ENCODE measurements around the gene UBE2J1.

DNA sequence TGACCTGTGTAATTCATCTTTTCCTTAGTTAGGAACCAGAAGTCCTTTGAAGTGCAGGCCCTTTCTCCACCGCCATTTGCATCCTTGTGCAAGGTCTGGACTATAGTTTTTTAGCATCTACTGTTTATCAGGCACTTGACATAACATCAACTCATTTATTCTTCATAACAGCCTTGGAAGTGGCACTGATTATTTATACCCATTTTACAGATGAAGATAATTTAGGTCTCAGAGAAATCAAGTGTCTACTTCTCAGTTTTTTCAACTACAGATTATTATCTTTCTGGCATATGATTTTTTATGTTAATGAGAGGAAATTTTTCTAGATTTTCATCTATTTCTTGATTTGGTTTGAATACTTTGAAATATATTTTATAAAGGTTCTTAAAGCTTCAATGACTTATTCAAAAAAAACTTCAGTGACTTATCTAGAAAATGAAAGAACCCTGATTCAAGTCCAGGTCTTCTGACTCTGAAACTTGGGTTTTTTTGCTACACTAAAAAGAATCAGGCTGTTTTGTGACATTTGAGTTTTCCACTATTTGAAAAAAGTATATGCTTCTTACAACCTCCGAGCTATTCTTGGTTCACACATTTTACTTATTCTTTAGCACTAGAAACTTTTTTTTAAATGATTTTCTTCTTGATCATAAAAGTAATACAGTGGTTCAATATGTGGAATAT lies 3.1 kb upstream of the UBE2J1 start:
- no peak for TF ChIP-seq EZH2 (optimal IDR thresholded peaks at IDR 0.05; ENCODE audit: low read depth, low read length)
- no peak for TF ChIP-seq CTCF (IDR thresholded peaks at IDR 0.05; ENCODE audit: low read length)
- no peak for TF ChIP-seq EZH2phosphoT487 (IDR thresholded peaks at IDR 0.05; ENCODE audit: low read length)

Measured in MM.1S (cell line).